Measurements from ENCODE around the gene MAML2.

Gene MAML2

DNA sequence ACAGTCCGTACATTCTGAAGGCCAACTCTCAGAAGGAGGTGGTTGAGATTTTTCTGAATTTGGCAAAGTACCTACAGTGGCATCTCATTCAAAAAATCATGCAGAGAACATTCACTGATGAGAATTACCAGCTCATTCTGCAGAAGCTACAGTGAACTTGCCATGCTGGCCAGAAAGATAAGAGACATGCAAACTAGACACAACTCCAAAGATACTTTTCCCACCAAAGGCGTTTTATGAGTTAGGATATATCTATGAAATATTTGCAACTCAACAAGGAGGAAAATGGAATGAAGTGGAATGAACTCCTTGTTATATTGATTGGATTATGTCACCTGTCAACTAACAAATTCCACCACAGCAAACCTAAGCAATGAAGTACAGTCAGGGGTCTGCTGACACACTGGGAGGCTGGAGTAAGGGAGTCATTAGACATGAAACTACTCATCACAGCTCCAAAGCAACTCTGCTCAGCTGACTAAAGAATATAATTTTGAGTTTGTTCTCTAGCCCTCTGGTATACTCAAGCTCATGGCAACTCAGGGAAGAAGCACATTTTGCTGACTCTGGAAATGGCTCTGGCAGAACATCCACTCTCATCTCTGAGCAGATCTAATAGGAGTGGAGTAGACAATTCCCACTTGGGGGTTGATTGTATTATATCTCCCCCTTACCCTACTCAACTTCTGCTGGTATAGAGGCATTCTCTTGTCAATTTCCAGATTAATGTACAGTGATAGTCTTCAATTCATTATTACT, 22.9 kb downstream of the MAML2 start:
- Histone ChIP-seq H3K36me3 (ENCODE audit: insufficient read depth, low read length) (no peaks in the 10 kb centered on the region), H3K27ac (ENCODE audit: low read length) (no peak overlapping the region), H3K9me3 (ENCODE audit: insufficient read depth, low read length, severe bottlenecking) (no peaks in the 10 kb centered on the region), H3K9ac (ENCODE audit: low read depth, low read length) (no peak overlapping the region), H3K27me3 (ENCODE audit: insufficient read depth, low read length, poor library complexity) (no peaks in the 10 kb centered on the region), H3K4me2 (ENCODE audit: insufficient read depth, low read length) (no peak overlapping the region), H3K79me2 (ENCODE audit: insufficient read depth, low read length) (no peaks in the 10 kb centered on the region), H3K4me1 (ENCODE audit: insufficient read depth, low read length) (peaks cover under 1% of the 10 kb centered on the region; the same call in 1 of the 2 replicates), H3K4me3 (ENCODE audit: low read depth in 1 of 2, low read length in 2 of 2) (no peak overlapping the region), H2AFZ (ENCODE audit: low read depth, low read length) (no peak overlapping the region), H4K20me1 (ENCODE audit: insufficient read depth, low read length) (no peaks in the 10 kb centered on the region)
- ATAC-seq (ENCODE audit: insufficient read depth, low read depth) (no peak), DNase-seq (no peak)
- TF ChIP-seq, protein P1, sequence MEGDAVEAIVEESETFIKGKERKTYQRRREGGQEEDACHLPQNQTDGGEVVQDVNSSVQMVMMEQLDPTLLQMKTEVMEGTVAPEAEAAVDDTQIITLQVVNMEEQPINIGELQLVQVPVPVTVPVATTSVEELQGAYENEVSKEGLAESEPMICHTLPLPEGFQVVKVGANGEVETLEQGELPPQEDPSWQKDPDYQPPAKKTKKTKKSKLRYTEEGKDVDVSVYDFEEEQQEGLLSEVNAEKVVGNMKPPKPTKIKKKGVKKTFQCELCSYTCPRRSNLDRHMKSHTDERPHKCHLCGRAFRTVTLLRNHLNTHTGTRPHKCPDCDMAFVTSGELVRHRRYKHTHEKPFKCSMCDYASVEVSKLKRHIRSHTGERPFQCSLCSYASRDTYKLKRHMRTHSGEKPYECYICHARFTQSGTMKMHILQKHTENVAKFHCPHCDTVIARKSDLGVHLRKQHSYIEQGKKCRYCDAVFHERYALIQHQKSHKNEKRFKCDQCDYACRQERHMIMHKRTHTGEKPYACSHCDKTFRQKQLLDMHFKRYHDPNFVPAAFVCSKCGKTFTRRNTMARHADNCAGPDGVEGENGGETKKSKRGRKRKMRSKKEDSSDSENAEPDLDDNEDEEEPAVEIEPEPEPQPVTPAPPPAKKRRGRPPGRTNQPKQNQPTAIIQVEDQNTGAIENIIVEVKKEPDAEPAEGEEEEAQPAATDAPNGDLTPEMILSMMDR (IDR thresholded peaks at IDR 0.05; ENCODE audit: borderline replicate concordance, extremely low read depth, low read length, poor library complexity, severe bottlenecking): no peak
- no peak for TF ChIP-seq EZH2 (IDR thresholded peaks at IDR 0.05; ENCODE audit: borderline replicate concordance, low read depth, low read length, severe bottlenecking)

DNA sequence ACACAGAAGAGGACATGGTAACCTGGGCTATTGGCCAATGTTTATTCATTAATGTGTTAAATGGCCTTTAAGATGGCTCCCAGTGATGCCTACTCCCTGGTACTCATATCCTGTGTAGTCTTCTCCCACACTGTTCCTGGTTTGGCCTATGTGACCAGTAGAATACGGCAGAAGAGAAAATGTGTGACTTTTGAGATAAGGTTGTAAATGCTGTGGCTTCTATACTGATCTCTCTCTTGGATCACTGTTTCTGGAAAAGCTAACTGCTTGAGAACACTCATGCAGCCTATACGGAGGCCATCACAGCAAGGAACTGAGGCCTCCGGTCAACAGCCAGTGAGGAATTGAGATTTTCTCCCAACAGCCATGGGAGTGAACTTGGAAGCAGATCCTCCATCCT, 24.1 kb downstream of the MAML2 start:
- no peak overlapping the region for H2AFZ ChIP-seq (ENCODE audit: low read depth, low read length)
- no peaks in the 10 kb centered on the region for H4K20me1 ChIP-seq (ENCODE audit: insufficient read depth, low read length)
- ATAC-seq (ENCODE audit: insufficient read depth, low read depth): no peak
- H3K4me3 ChIP-seq (ENCODE audit: low read depth in 1 of 2, low read length in 2 of 2): no peak overlapping the region
- TF ChIP-seq, protein P1 (IDR thresholded peaks at IDR 0.05; ENCODE audit: borderline replicate concordance, extremely low read depth, low read length, poor library complexity, severe bottlenecking): no peak
- no peak for TF ChIP-seq EZH2 (IDR thresholded peaks at IDR 0.05; ENCODE audit: borderline replicate concordance, low read depth, low read length, severe bottlenecking)
- no peak overlapping the region for H3K27ac ChIP-seq (ENCODE audit: low read length)
- no peak overlapping the region for H3K9ac ChIP-seq (ENCODE audit: low read depth, low read length)
- no peaks in the 10 kb centered on the region for H3K36me3 ChIP-seq (ENCODE audit: insufficient read depth, low read length)
- no peaks in the 10 kb centered on the region for H3K9me3 ChIP-seq (ENCODE audit: insufficient read depth, low read length, severe bottlenecking)
- H3K79me2 ChIP-seq (ENCODE audit: insufficient read depth, low read length): no peaks in the 10 kb centered on the region
- no peak for DNase-seq
- no peak overlapping the region for H3K4me2 ChIP-seq (ENCODE audit: insufficient read depth, low read length)
- H3K4me1 ChIP-seq (ENCODE audit: insufficient read depth, low read length): peaks cover 9% of the 10 kb centered on the region
- no peaks in the 10 kb centered on the region for H3K27me3 ChIP-seq (ENCODE audit: insufficient read depth, low read length, poor library complexity)

DNA sequence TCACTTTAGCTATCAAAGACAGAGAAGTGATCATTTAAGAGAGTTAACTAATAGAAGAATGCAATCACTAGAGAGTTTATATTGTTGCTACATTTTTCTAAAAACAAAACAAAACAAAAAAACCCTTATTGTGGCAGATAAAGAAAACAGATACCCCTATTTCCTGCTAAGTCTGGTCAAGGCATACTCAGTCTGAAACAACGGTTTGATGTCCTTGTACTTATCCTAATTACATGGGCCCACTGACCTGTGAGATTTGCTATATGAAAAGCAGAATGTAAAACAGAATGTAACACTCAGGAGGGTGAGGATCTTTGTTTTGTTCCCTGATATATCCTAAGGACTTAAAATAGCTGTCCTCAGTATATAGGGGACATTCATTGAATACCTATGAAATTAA, 24.6 kb downstream of the MAML2 start:
- Histone ChIP-seq H3K4me2 (ENCODE audit: insufficient read depth, low read length) (no peak overlapping the region), H3K9ac (ENCODE audit: low read depth, low read length) (no peak overlapping the region), H3K4me1 (ENCODE audit: insufficient read depth, low read length) (peaks cover 9% of the 10 kb centered on the region), H3K9me3 (ENCODE audit: insufficient read depth, low read length, severe bottlenecking) (no peaks in the 10 kb centered on the region), H2AFZ (ENCODE audit: low read depth, low read length) (no peak overlapping the region), H3K36me3 (ENCODE audit: insufficient read depth, low read length) (no peaks in the 10 kb centered on the region), H3K27me3 (ENCODE audit: insufficient read depth, low read length, poor library complexity) (no peaks in the 10 kb centered on the region), H3K27ac (ENCODE audit: low read length) (no peak overlapping the region), H3K79me2 (ENCODE audit: insufficient read depth, low read length) (no peaks in the 10 kb centered on the region), H3K4me3 (ENCODE audit: low read depth in 1 of 2, low read length in 2 of 2) (no peak overlapping the region), H4K20me1 (ENCODE audit: insufficient read depth, low read length) (no peaks in the 10 kb centered on the region)
- DNase-seq (no peak), ATAC-seq (ENCODE audit: insufficient read depth, low read depth) (no peak)
- TF ChIP-seq, protein P1 (IDR thresholded peaks at IDR 0.05; ENCODE audit: borderline replicate concordance, extremely low read depth, low read length, poor library complexity, severe bottlenecking): no peak
- no peak for TF ChIP-seq EZH2 (IDR thresholded peaks at IDR 0.05; ENCODE audit: borderline replicate concordance, low read depth, low read length, severe bottlenecking)

All from DND-41 (cell line).